Dendritic cell treated with granulocyte-macrophage colony-stimulating factor and Interleukin-4, amounts not matched to agents 40 ng/mL and 50 ng/mL, for 4 days (primary cell): ENCODE measurements around the gene ATRIP.

Experiments
- H3K27ac Mint-ChIP-seq: one replicate; pipeline ENCODE4 v1.8.0; 2022; ENCODE audit warnings: mild to moderate bottlenecking, mixed read lengths
- H3K27me3 Mint-ChIP-seq: one replicate; pipeline ENCODE4 v1.8.0; 2022; ENCODE audit warnings: mild to moderate bottlenecking, mixed read lengths
- H3K36me3 Mint-ChIP-seq: one replicate; pipeline ENCODE4 v1.8.0; 2022; ENCODE audit warnings: low read depth, mixed read lengths
- H3K4me1 Mint-ChIP-seq: one replicate; pipeline ENCODE4 v1.8.0; 2022; ENCODE audit warnings: low read depth, mixed read lengths
- H3K4me3 Mint-ChIP-seq: one replicate; pipeline ENCODE4 v1.8.0; 2022; ENCODE audit warnings: mild to moderate bottlenecking, moderate library complexity, mixed read lengths
- H3K9me3 Mint-ChIP-seq: one replicate; pipeline ENCODE4 v1.8.0; 2022; ENCODE audit warnings: mixed read lengths
- intact Hi-C: fragments of 100-400 bp; cut with micrococcal nuclease; formaldehyde crosslinking; loops from one replicate; pipeline ENCODE4 v1.15.0; 2022

Gene ATRIP

GRCh38 chr3:48414376-48415250 is 31.9 kb upstream of the ATRIP start:
- intact Hi-C loops: no loop called here
- no peaks in the 10 kb centered on the region for H3K36me3 Mint-ChIP-seq
- H3K4me3 Mint-ChIP-seq: no peak overlapping the region
- H3K4me1 Mint-ChIP-seq: no peaks in the 10 kb centered on the region
- no peaks in the 10 kb centered on the region for H3K9me3 Mint-ChIP-seq
- no peak overlapping the region for H3K27ac Mint-ChIP-seq
- H3K27me3 Mint-ChIP-seq: no peaks in the 10 kb centered on the region

- Mint-ChIP-seq H3K4me3 (no peak overlapping the region), H3K27ac (no peak overlapping the region), H3K27me3 (no peaks in the 10 kb centered on the region), H3K9me3 (no peaks in the 10 kb centered on the region), H3K36me3 (no peaks in the 10 kb centered on the region), H3K4me1 (no peaks in the 10 kb centered on the region)
- intact Hi-C loops: no loop called here
These were observed 31.1 kb upstream of the ATRIP start for GRCh38 chr3:48415251-48415953.

GRCh38 chr3:48416091-48416505 is 30.4 kb upstream of the ATRIP start:
- no peaks in the 10 kb centered on the region for H3K9me3 Mint-ChIP-seq
- no peaks in the 10 kb centered on the region for H3K36me3 Mint-ChIP-seq
- H3K4me1 Mint-ChIP-seq: no peaks in the 10 kb centered on the region
- H3K27me3 Mint-ChIP-seq: no peaks in the 10 kb centered on the region
- H3K27ac Mint-ChIP-seq: no peak overlapping the region
- intact Hi-C loops: no loop called here
- no peak overlapping the region for H3K4me3 Mint-ChIP-seq

GRCh38 chr3:48416546-48416945 is 30.0 kb upstream of the ATRIP start:
- H3K4me3 Mint-ChIP-seq: no peak overlapping the region
- intact Hi-C loops: no loop called here
- no peaks in the 10 kb centered on the region for H3K9me3 Mint-ChIP-seq
- no peak overlapping the region for H3K27ac Mint-ChIP-seq
- H3K27me3 Mint-ChIP-seq: no peaks in the 10 kb centered on the region
- H3K4me1 Mint-ChIP-seq: no peaks in the 10 kb centered on the region
- no peaks in the 10 kb centered on the region for H3K36me3 Mint-ChIP-seq

- no peaks in the 10 kb centered on the region for H3K36me3 Mint-ChIP-seq
- H3K4me3 Mint-ChIP-seq: no peak overlapping the region
- H3K4me1 Mint-ChIP-seq: no peaks in the 10 kb centered on the region
- H3K27me3 Mint-ChIP-seq: no peaks in the 10 kb centered on the region
- intact Hi-C loops: no loop called here
- H3K27ac Mint-ChIP-seq: no peak overlapping the region
- H3K9me3 Mint-ChIP-seq: no peaks in the 10 kb centered on the region
These were observed 28.9 kb upstream of the ATRIP start for GRCh38 chr3:48417529-48418108.

- no peak overlapping the region for H3K4me3 Mint-ChIP-seq
- no peaks in the 10 kb centered on the region for H3K36me3 Mint-ChIP-seq
- H3K4me1 Mint-ChIP-seq: no peaks in the 10 kb centered on the region
- H3K27me3 Mint-ChIP-seq: no peaks in the 10 kb centered on the region
- H3K9me3 Mint-ChIP-seq: no peaks in the 10 kb centered on the region
- no peak overlapping the region for H3K27ac Mint-ChIP-seq
- intact Hi-C loops: no loop called here
These were observed 28.4 kb upstream of the ATRIP start for GRCh38 chr3:48418140-48418539.

GRCh38 chr3:48418651-48419050 is 27.9 kb upstream of the ATRIP start:
- Mint-ChIP-seq H3K36me3 (no peaks in the 10 kb centered on the region), H3K27me3 (no peaks in the 10 kb centered on the region), H3K4me1 (no peaks in the 10 kb centered on the region), H3K4me3 (no peak overlapping the region), H3K9me3 (no peaks in the 10 kb centered on the region), H3K27ac (no peak overlapping the region)
- intact Hi-C loops: no loop called here

GRCh38 chr3:48419149-48419548 is 27.4 kb upstream of the ATRIP start:
- no peaks in the 10 kb centered on the region for H3K4me1 Mint-ChIP-seq
- H3K36me3 Mint-ChIP-seq: no peaks in the 10 kb centered on the region
- H3K27ac Mint-ChIP-seq: no peak overlapping the region
- no peaks in the 10 kb centered on the region for H3K27me3 Mint-ChIP-seq
- no peaks in the 10 kb centered on the region for H3K9me3 Mint-ChIP-seq
- intact Hi-C loops: no loop called here
- H3K4me3 Mint-ChIP-seq: no peak overlapping the region

- Mint-ChIP-seq H3K4me1 (no peaks in the 10 kb centered on the region), H3K27ac (no peak overlapping the region), H3K9me3 (no peaks in the 10 kb centered on the region), H3K36me3 (no peaks in the 10 kb centered on the region), H3K4me3 (no peak overlapping the region), H3K27me3 (peaks cover 2% of the 10 kb centered on the region)
- intact Hi-C loops: no loop called here
These were observed 26.9 kb upstream of the ATRIP start for GRCh38 chr3:48419597-48419996.

- no peaks in the 10 kb centered on the region for H3K4me1 Mint-ChIP-seq
- no peak overlapping the region for H3K27ac Mint-ChIP-seq
- no peaks in the 10 kb centered on the region for H3K36me3 Mint-ChIP-seq
- intact Hi-C loops: no loop called here
- no peaks in the 10 kb centered on the region for H3K9me3 Mint-ChIP-seq
- no peak overlapping the region for H3K4me3 Mint-ChIP-seq
- peaks cover 2% of the 10 kb centered on the region for H3K27me3 Mint-ChIP-seq
These were observed 26.0 kb upstream of the ATRIP start for GRCh38 chr3:48420561-48420960.

- no peak overlapping the region for H3K27ac Mint-ChIP-seq
- H3K9me3 Mint-ChIP-seq: no peaks in the 10 kb centered on the region
- no peaks in the 10 kb centered on the region for H3K36me3 Mint-ChIP-seq
- H3K4me1 Mint-ChIP-seq: no peaks in the 10 kb centered on the region
- H3K27me3 Mint-ChIP-seq: peaks cover 7% of the 10 kb centered on the region
- no peak overlapping the region for H3K4me3 Mint-ChIP-seq
- intact Hi-C loops: no loop called here
These were observed 24.3 kb upstream of the ATRIP start for GRCh38 chr3:48422272-48422671.

- intact Hi-C loops: no loop called here
- no peaks in the 10 kb centered on the region for H3K36me3 Mint-ChIP-seq
- H3K4me1 Mint-ChIP-seq: no peaks in the 10 kb centered on the region
- H3K4me3 Mint-ChIP-seq: no peak overlapping the region
- no peaks in the 10 kb centered on the region for H3K9me3 Mint-ChIP-seq
- no peak overlapping the region for H3K27ac Mint-ChIP-seq
- H3K27me3 Mint-ChIP-seq: peaks cover 11% of the 10 kb centered on the region
These were observed 23.9 kb upstream of the ATRIP start for GRCh38 chr3:48422681-48423080.

GRCh38 chr3:48423241-48423882 is 23.2 kb upstream of the ATRIP start:
- H3K4me3 Mint-ChIP-seq: no peak overlapping the region
- intact Hi-C loops: no loop called here
- H3K4me1 Mint-ChIP-seq: no peaks in the 10 kb centered on the region
- no peak overlapping the region for H3K27ac Mint-ChIP-seq
- no peaks in the 10 kb centered on the region for H3K36me3 Mint-ChIP-seq
- no peaks in the 10 kb centered on the region for H3K9me3 Mint-ChIP-seq
- H3K27me3 Mint-ChIP-seq: peaks cover 18% of the 10 kb centered on the region
